ENCODE data around the gene PCBP3. TPM values are rescaled to one million over a fixed set of nuclear protein-coding genes. Genes with fewer than 3 reads are reported as not detected.
"Not testable (repeated sequence)": the region's sequence is repeated elsewhere in the genome, so short reads cannot be mapped to it uniquely, and the experiment has no call there.

PCBP3 gene
- total RNA-seq, 1 donor from 2014 or later, result 0.13 TPM

- no peak for DNase-seq (ENCODE audit: low read depth in 2 of 2)
These were observed 228.9 kb downstream of the PCBP3 start for GRCh38 chr21:45872471-45872870.

- no peak for DNase-seq (ENCODE audit: low read depth in 2 of 2)
These were observed 229.4 kb downstream of the PCBP3 start for GRCh38 chr21:45872902-45873301.

- no peak for DNase-seq (ENCODE audit: low read depth in 2 of 2)
These were observed 229.9 kb downstream of the PCBP3 start for GRCh38 chr21:45873418-45873817.

GRCh38 chr21:45873866-45874265 is 230.3 kb downstream of the PCBP3 start:
- no peak for DNase-seq (ENCODE audit: low read depth in 2 of 2)

GRCh38 chr21:45874716-45875415 is 231.3 kb downstream of the PCBP3 start:
- DNase-seq (ENCODE audit: low read depth in 2 of 2), result peak in 1 of 2 donors; percentile 83

GRCh38 chr21:45875416-45875760 is 231.9 kb downstream of the PCBP3 start:
- no peak for DNase-seq (ENCODE audit: low read depth in 2 of 2)

GRCh38 chr21:45875881-45876280 is 232.4 kb downstream of the PCBP3 start:
- no peak for DNase-seq (ENCODE audit: low read depth in 2 of 2)

GRCh38 chr21:45876381-45877170 is 233.1 kb downstream of the PCBP3 start:
- peak in 1 of 2 donors; percentile 11 for DNase-seq (ENCODE audit: low read depth in 2 of 2)

- peak; percentile 13 to 74 for DNase-seq (ENCODE audit: low read depth in 2 of 2)
These were observed 233.6 kb downstream of the PCBP3 start for GRCh38 chr21:45877171-45877438.

GRCh38 chr21:45877821-45878469 is 234.4 kb downstream of the PCBP3 start:
- DNase-seq (ENCODE audit: low read depth in 2 of 2), result no peak

- DNase-seq (ENCODE audit: low read depth in 2 of 2), result peak; percentile 50 to 74
These were observed 236.9 kb downstream of the PCBP3 start for GRCh38 chr21:45880097-45881068.

- DNase-seq (ENCODE audit: low read depth in 2 of 2), result no peak
These were observed 239.1 kb downstream of the PCBP3 start for GRCh38 chr21:45882645-45883044.

- DNase-seq (ENCODE audit: low read depth in 2 of 2), result no peak
These were observed 239.6 kb downstream of the PCBP3 start for GRCh38 chr21:45883090-45883489.

- DNase-seq (ENCODE audit: low read depth in 2 of 2), result no peak
These were observed 242.0 kb downstream of the PCBP3 start for GRCh38 chr21:45885597-45885929.

- DNase-seq (ENCODE audit: low read depth in 2 of 2), result not testable (repeated sequence)
These were observed 242.5 kb downstream of the PCBP3 start for GRCh38 chr21:45885930-45886601.

- no peak for DNase-seq (ENCODE audit: low read depth in 2 of 2)
These were observed 243.1 kb downstream of the PCBP3 start for GRCh38 chr21:45886610-45887026.

GRCh38 chr21:45887120-45887611 is 243.6 kb downstream of the PCBP3 start:
- no peak for DNase-seq (ENCODE audit: low read depth in 2 of 2)

- DNase-seq (ENCODE audit: low read depth in 2 of 2), result no peak
These were observed 244.3 kb downstream of the PCBP3 start for GRCh38 chr21:45887788-45888187.

GRCh38 chr21:45888386-45889009 is 245.0 kb downstream of the PCBP3 start:
- DNase-seq (ENCODE audit: low read depth in 2 of 2), result no peak

- no peak for DNase-seq (ENCODE audit: low read depth in 2 of 2)
These were observed 245.7 kb downstream of the PCBP3 start for GRCh38 chr21:45889256-45889655.
